IMR-90 (cell line): ENCODE data around the gene BHLHE23. TPM values are rescaled to one million over a fixed set of nuclear protein-coding genes. Genes with fewer than 3 reads are reported as not detected.

Experiments
- ATAC-seq: fragments of 200-7000 bp; cut with Tn5 transposase; 2 replicates; pipeline ENCODE4 v1.9.1; 2020; ENCODE audit warnings: low read depth, mild to moderate bottlenecking, moderate library complexity
- BruUV-seq: library from RNA; stranded (reverse); fragments of 400-500 nt; replicated peaks from 2 replicates; lab custom pipeline; 2021; lab: Mats Ljungman, UMichigan
- CTCF ChIA-PET: fragments of 300-600 bp; formaldehyde crosslinking; extraction: SDS; loops from one replicate; lab custom pipeline; 2021; ENCODE audit warnings: antibody characterized with exemption; lab: Yijun Ruan, JAX
- POLR2A ChIA-PET: fragments of 300-600 bp; sonication (Branson Sonifier 250); formaldehyde crosslinking; loops from one replicate; lab custom pipeline; 2022; ENCODE audit warnings: antibody characterized with exemption; ENCODE audit not compliant: unreplicated experiment; lab: Charles Lee
- DNase-seq: peaks from one replicate; pipeline ENCODE4 v3.0.0; 2013
- H2AFZ ChIP-seq: replicated peaks from 2 replicates; pipeline ENCODE3; 2013; ENCODE audit warnings: low read length, mild to moderate bottlenecking; ENCODE audit not compliant: poor library complexity
- H2AK5ac ChIP-seq: 2 replicates; pipeline ENCODE4 v1.6.1; 2013; ENCODE audit warnings: low read depth, low read length, inconsistent platforms
- H2AK9ac ChIP-seq: replicated peaks from 2 replicates; pipeline ENCODE3; 2013; ENCODE audit warnings: mild to moderate bottlenecking, low read depth, low read length, moderate library complexity; ENCODE audit not compliant: poor library complexity
- H2BK120ac ChIP-seq: 2 replicates; pipeline ENCODE4 v1.6.1; 2013; ENCODE audit warnings: low read depth, low read length, inconsistent platforms
- H2BK15ac ChIP-seq: 3 replicates; pipeline ENCODE4 v1.6.1; 2013; ENCODE audit warnings: low read depth, low read length, inconsistent platforms
- H2BK20ac ChIP-seq: 2 replicates; pipeline ENCODE4 v1.6.1; 2013; ENCODE audit warnings: low read depth, mild to moderate bottlenecking, inconsistent platforms, low read length, moderate library complexity
- H2BK5ac ChIP-seq: 2 replicates; pipeline ENCODE4 v1.6.1; 2013; ENCODE audit warnings: mild to moderate bottlenecking, low read depth, low read length, inconsistent platforms; ENCODE audit not compliant: poor library complexity, severe bottlenecking
- H3K14ac ChIP-seq: replicated peaks from 2 replicates; pipeline ENCODE4 v1.6.1; 2013; ENCODE audit warnings: low read depth, low read length, inconsistent platforms
- H3K18ac ChIP-seq: 2 replicates; pipeline ENCODE4 v1.6.1; 2013; ENCODE audit warnings: low read depth, low read length, control low read depth
- H3K23ac ChIP-seq: 2 replicates; pipeline ENCODE4 v1.6.1; 2013; ENCODE audit warnings: low read depth, low read length, inconsistent platforms
- H3K27ac ChIP-seq: 2 replicates; pipeline ENCODE4 v1.5.1; 2013; ENCODE audit warnings: mild to moderate bottlenecking, control low read depth, low read length; ENCODE audit not compliant: insufficient read depth
- H3K27me3 ChIP-seq: 2 replicates; pipeline ENCODE4 v1.6.1; 2013; ENCODE audit warnings: low read length; ENCODE audit not compliant: control insufficient read depth, insufficient read depth
- H3K36me3 ChIP-seq: 2 replicates; pipeline ENCODE4 v1.6.1; 2013; ENCODE audit warnings: low read length, mixed read lengths; ENCODE audit not compliant: control insufficient read depth, insufficient read depth
- H3K4ac ChIP-seq: 2 replicates; pipeline ENCODE4 v1.6.1; 2013; ENCODE audit warnings: low read depth, low read length, inconsistent platforms
- H3K4me1 ChIP-seq: 2 replicates; pipeline ENCODE4 v1.6.1; 2013; ENCODE audit warnings: low read length, mixed read lengths; ENCODE audit not compliant: control insufficient read depth, insufficient read depth
- H3K4me2 ChIP-seq: 2 replicates; pipeline ENCODE4 v1.6.1; 2013; ENCODE audit warnings: low read depth, mild to moderate bottlenecking, control low read depth, low read length, moderate library complexity
- H3K4me3 ChIP-seq: 2 replicates; pipeline ENCODE4 v1.5.1; 2013; ENCODE audit warnings: low read depth, mild to moderate bottlenecking, control low read depth, low read length, moderate library complexity; ENCODE audit not compliant: insufficient read depth
- H3K56ac ChIP-seq: 2 replicates; pipeline ENCODE4 v1.6.1; 2013; ENCODE audit warnings: low read length, inconsistent platforms; ENCODE audit not compliant: insufficient read depth; ENCODE audit errors: extremely low read depth
- H3K79me1 ChIP-seq, 2 experiments: 2 replicates each; pipeline ENCODE4 v1.6.1; 2013; ENCODE audit warnings: low read length in 2 of 2, inconsistent platforms in 1 of 2, low read depth in 1 of 2
- H3K9ac ChIP-seq: 2 replicates; pipeline ENCODE4 v1.6.1; 2013; ENCODE audit warnings: low read depth, low read length, control low read depth
- H3K9me1 ChIP-seq: 2 replicates; pipeline ENCODE4 v1.6.1; 2013; ENCODE audit warnings: low read length, inconsistent platforms; ENCODE audit not compliant: insufficient read depth
- H3K9me3 ChIP-seq: 2 replicates; pipeline ENCODE4 v1.6.1; 2013; ENCODE audit warnings: low read length; ENCODE audit not compliant: control insufficient read depth, insufficient read depth
- H4K20me1 ChIP-seq: 2 replicates; pipeline ENCODE4 v1.6.1; 2013; ENCODE audit warnings: low read length, inconsistent platforms; ENCODE audit not compliant: insufficient read depth
- H4K5ac ChIP-seq: 2 replicates; pipeline ENCODE4 v1.6.1; 2013; ENCODE audit warnings: mild to moderate bottlenecking, low read depth, low read length, control low read depth
- H4K8ac ChIP-seq, 2 experiments: 2 replicates each; pipeline ENCODE4 v1.6.1; 2013; ENCODE audit warnings: low read depth in 2 of 2, low read length in 2 of 2, control low read depth in 1 of 2, inconsistent platforms in 1 of 2
- H4K91ac ChIP-seq: 2 replicates; pipeline ENCODE4 v1.6.1; 2013; ENCODE audit warnings: low read depth, low read length, inconsistent platforms; ENCODE audit not compliant: insufficient read depth
- CTCF ChIP-seq: conservative IDR thresholded peaks from 2 replicates; pipeline ENCODE4 v1.5.1; 2012; ENCODE audit warnings: mild to moderate bottlenecking, low read depth, low read length, improper control_type of control experiment
- FOS ChIP-seq: fragments of 150-350 bp; IDR thresholded peaks from 2 replicates; pipeline ENCODE4 v1.6.1; 2016; ENCODE audit warnings: low read depth, low read length
- MAFK ChIP-seq: IDR thresholded peaks from 2 replicates; pipeline ENCODE4 v1.6.1; 2012; ENCODE audit warnings: low read depth, low read length, improper control_type of control experiment
- NFE2L2 ChIP-seq: fragments of 150-350 bp; IDR thresholded peaks from 2 replicates; pipeline ENCODE4 v1.6.1; 2016; ENCODE audit warnings: low read depth, mild to moderate bottlenecking, low read length
- POLR2A ChIP-seq: IDR thresholded peaks from 2 replicates; pipeline ENCODE4 v1.6.1; 2012; ENCODE audit warnings: mild to moderate bottlenecking, low read depth, low read length
- USF2 ChIP-seq: fragments of 150-350 bp; IDR thresholded peaks from 2 replicates; pipeline ENCODE4 v1.6.1; 2017; ENCODE audit warnings: mild to moderate bottlenecking, antibody characterized with exemption, low read length, low read depth
- WGBS, 2 experiments: methylation state at CpG; one replicate each; pipeline versions ENCODE4 v1.1.5 to v1.1.7; 2013; ENCODE audit warnings: missing lambda C conversion rate in 2 of 2; ENCODE audit not compliant: insufficient read length in 1 of 2; ENCODE audit errors: extremely low coverage in 2 of 2; 5-methylcytosine and 5-hydroxymethylcytosine counted together
- dilution Hi-C: fragments of 300-500 bp; cut with HindIII; formaldehyde crosslinking; loops from one replicate; pipeline ENCODE4 v1.14.3; 2018; ENCODE audit warnings: low sequenced_read_pairs; ENCODE audit not compliant: unreplicated experiment
- in situ Hi-C: fragments of 300-500 bp; cut with MboI; formaldehyde crosslinking; loops from 3 replicates; pipeline ENCODE4 v1.14.3; 2019; ENCODE audit warnings: low sequenced_read_pairs, inconsistent platforms, mixed read lengths
- intact Hi-C: fragments of 100-400 bp; cut with micrococcal nuclease; formaldehyde crosslinking; loops from 2 replicates; pipeline ENCODE4 v1.10.0; 2022
- polyA plus RNA-seq, 3 experiments: library from polyadenylated mRNA; depleted of rRNA; stranded (reverse); fragments of >200 nt; gene quantifications; 2 replicates each; pipeline ENCODE4 v1.2.3, GENCODE V29; 2012; ENCODE audit warnings: low replicate concordance in 1 of 3
- total RNA-seq: library from RNA; depleted of rRNA; stranded (reverse); fragments of >200 nt; gene quantifications from 2 replicates; pipeline ENCODE4 v1.2.3, GENCODE V29; 2012

The BHLHE23 gene
- total and polyA plus RNA-seq, 2 of the 4 experiments (the other 2 are of a cell fraction): not detected

GRCh38 chr20:63052571-63053431, 46.0 kb upstream of the BHLHE23 start:
- peaks cover 5% of the 10 kb centered on the region; the same call in 1 of the 2 replicates for H3K9me3 ChIP-seq
- no peak overlapping the region for H2BK120ac ChIP-seq
- H3K79me1 ChIP-seq: no peaks in the 10 kb centered on the region
- no peak overlapping the region for H2AK9ac ChIP-seq
- intact Hi-C loops (loop anchor here (10.0 kb wide), 1 partner anchor 132 kb away; no protein-coding TSS in a partner anchor), in situ Hi-C loops (no loop called here), dilution Hi-C loops (no loop called here)
- DNase-seq: no peak
- H3K36me3 ChIP-seq: no peaks in the 10 kb centered on the region
- H4K5ac ChIP-seq: no peak overlapping the region
- no peak overlapping the region for H3K4me3 ChIP-seq
- POLR2A ChIA-PET: no interaction called here
- no peak overlapping the region for H3K4me2 ChIP-seq
- H2BK15ac ChIP-seq: no peak overlapping the region
- no peak overlapping the region for H2BK5ac ChIP-seq
- H2AFZ ChIP-seq: no peak overlapping the region
- H4K20me1 ChIP-seq: no peaks in the 10 kb centered on the region
- H3K56ac ChIP-seq: no peak overlapping the region
- no peak for ATAC-seq
- H3K27me3 ChIP-seq: peaks cover 29% of the 10 kb centered on the region
- no peak overlapping the region for H4K91ac ChIP-seq
- CTCF ChIA-PET: interaction anchor here (0.6 kb wide), 1 partner anchor 148 kb away, joined by 3 read pairs; no protein-coding TSS in a partner anchor
- H3K14ac ChIP-seq: no peak overlapping the region
- H2AK5ac ChIP-seq: no peak overlapping the region
- no peak for TF ChIP-seq CTCF
- no peak for TF ChIP-seq MAFK
- TF ChIP-seq NFE2L2: no peak
- TF ChIP-seq FOS: no peak
- TF ChIP-seq POLR2A: no peak
- no peak for TF ChIP-seq USF2
- WGBS, 2 experiments: 20% methylated on average over 6 of the region's 20 CpGs; no CpG with 5 or more reads in 1 of the 2 experiments
- no peak overlapping the region for H3K23ac ChIP-seq
- H2BK20ac ChIP-seq: no peak overlapping the region
- no peak overlapping the region for H3K4ac ChIP-seq
- no peaks in the 10 kb centered on the region for H3K4me1 ChIP-seq
- no peak overlapping the region for H4K8ac ChIP-seq
- H3K9ac ChIP-seq: no peak overlapping the region
- H3K27ac ChIP-seq: no peak overlapping the region
- no TSS peak for BruUV-seq
- H3K9me1 ChIP-seq: no peaks in the 10 kb centered on the region
- no peak overlapping the region for H3K18ac ChIP-seq
